GM12878 (cell line): ENCODE results near the gene CREB3L4. TPM values are rescaled to one million over a fixed set of nuclear protein-coding genes. Genes with fewer than 3 reads are reported as not detected.

Experiments used
- ATF7 ChIP-seq: fragments of 450-650 bp; IDR thresholded peaks from 2 replicates; pipeline ENCODE4 v1.6.1; 2016; ENCODE audit warnings: low read depth, mild to moderate bottlenecking
- BCLAF1 ChIP-seq: fragments of 450-650 bp; IDR thresholded peaks from 2 replicates; pipeline ENCODE4 v1.6.1; 2017; ENCODE audit warnings: antibody characterized with exemption, mild to moderate bottlenecking, moderate library complexity
- CBX3 ChIP-seq: fragments of 200-600 bp; sonication (generic); IDR thresholded peaks from 2 replicates; pipeline ENCODE4 v1.6.1; 2016; ENCODE audit warnings: low read depth, borderline replicate concordance
- E4F1 ChIP-seq: fragments of 450-650 bp; IDR thresholded peaks from 2 replicates; pipeline ENCODE4 v1.6.1; 2018; ENCODE audit warnings: borderline replicate concordance, mild to moderate bottlenecking; ENCODE audit not compliant: partially characterized antibody
- HDGF ChIP-seq: fragments of 450-650 bp; IDR thresholded peaks from 2 replicates; pipeline ENCODE4 v1.6.1; 2016; ENCODE audit warnings: antibody characterized with exemption
- IKZF1 ChIP-seq: fragments of 450-650 bp; conservative IDR thresholded peaks from 2 replicates; pipeline ENCODE4 v1.6.1; 2017; ENCODE audit warnings: antibody characterized with exemption, mild to moderate bottlenecking
- KLF5 ChIP-seq: fragments of 450-650 bp; IDR thresholded peaks from 2 replicates; pipeline ENCODE4 v1.6.1; 2014; ENCODE audit warnings: mild to moderate bottlenecking; ENCODE audit not compliant: partially characterized antibody
- MLLT1 ChIP-seq: fragments of 450-650 bp; IDR thresholded peaks from 2 replicates; pipeline ENCODE4 v1.6.1; 2016; ENCODE audit warnings: mild to moderate bottlenecking
- NBN ChIP-seq: fragments of 450-650 bp; IDR thresholded peaks from 2 replicates; pipeline ENCODE4 v1.6.1; 2016
- NFYA ChIP-seq: IDR thresholded peaks from 2 replicates; pipeline ENCODE4 v1.6.1; 2011; ENCODE audit warnings: low read depth, mild to moderate bottlenecking, low read length, improper control_type of control experiment, borderline replicate concordance
- NR2C1 ChIP-seq: fragments of 450-650 bp; IDR thresholded peaks from 2 replicates; pipeline ENCODE4 v1.6.1; 2017; ENCODE audit warnings: antibody characterized with exemption, mild to moderate bottlenecking, moderate library complexity
- NR2C2 ChIP-seq: IDR thresholded peaks from 2 replicates; pipeline ENCODE4 v1.6.1; 2011; ENCODE audit warnings: borderline replicate concordance, low read depth; ENCODE audit not compliant: control insufficient read depth, insufficient read length
- POLR2A ChIP-seq: IDR thresholded peaks from 2 replicates; pipeline ENCODE4 v1.6.1; 2011; ENCODE audit warnings: low read depth, mild to moderate bottlenecking, low read length
- POU2F2 ChIP-seq: IDR thresholded peaks from 3 replicates; pipeline ENCODE4 v1.6.1; 2011; ENCODE audit warnings: low read depth, mild to moderate bottlenecking, low read length, borderline replicate concordance
- RFX5 ChIP-seq: IDR thresholded peaks from 2 replicates; pipeline ENCODE4 v1.6.1; 2011; ENCODE audit warnings: low read depth, low read length, improper control_type of control experiment
- SMAD5 ChIP-seq: IDR thresholded peaks from 2 replicates; pipeline ENCODE4 v1.6.1; 2016; ENCODE audit warnings: antibody characterized with exemption, low read depth
- STAT3 ChIP-seq: IDR thresholded peaks from 2 replicates; pipeline ENCODE4 v1.6.1; 2011; ENCODE audit warnings: low read depth, low read length, improper control_type of control experiment
- polyA plus RNA-seq, 11 experiments: library from polyadenylated mRNA; depleted of rRNA in 4 of 11; unstranded in 6 of 11; stranded (reverse) in 5 of 11; fragments of >200 nt; fragmentation: Nextera tagmentation in 4 of 11; fragmentation: Illumina TruSeq in 1 of 11; extraction: Ambion mirVana in 4 of 11; extraction: Trizol in 1 of 11; gene quantifications; 1 replicate in 1 of 11; 2 replicates in 10 of 11; pipeline versions ENCODE4 v1.2.1 to v1.2.3, GENCODE V29; 2011 to 2016; ENCODE audit warnings: inconsistent platforms in 2 of 11, missing spikeins in 2 of 11, low read depth in 1 of 11
- total RNA-seq, 4 experiments: library from RNA; depleted of rRNA in 3 of 4; stranded (reverse); fragments of >200 nt in 3 of 4; fragmentation: Illumina TruSeq in 1 of 4; extraction: Trizol in 1 of 4; gene quantifications; 2 replicates each; pipeline versions ENCODE4 v1.2.1 to v1.2.3, GENCODE V29; 2013 to 2021
- TF ChIP-seq, protein P1 (sequence below): fragments of 450-650 bp; IDR thresholded peaks from 2 replicates; pipeline ENCODE4 v1.6.1; 2018; ENCODE audit warnings: mild to moderate bottlenecking, low read depth, moderate library complexity; ENCODE audit not compliant: partially characterized antibody
- TF ChIP-seq, protein P2 (sequence below): IDR thresholded peaks from 2 replicates; pipeline ENCODE4 v1.6.1; 2012; ENCODE audit warnings: low read depth, low read length, improper control_type of control experiment

CREB3L4 gene
- total and polyA plus RNA-seq, 10 of the 15 experiments (the other 5 are each of a cell fraction or from before 2014, with no cell fraction given): 9.7 to 14.0 (median 12.1) TPM

DNA sequence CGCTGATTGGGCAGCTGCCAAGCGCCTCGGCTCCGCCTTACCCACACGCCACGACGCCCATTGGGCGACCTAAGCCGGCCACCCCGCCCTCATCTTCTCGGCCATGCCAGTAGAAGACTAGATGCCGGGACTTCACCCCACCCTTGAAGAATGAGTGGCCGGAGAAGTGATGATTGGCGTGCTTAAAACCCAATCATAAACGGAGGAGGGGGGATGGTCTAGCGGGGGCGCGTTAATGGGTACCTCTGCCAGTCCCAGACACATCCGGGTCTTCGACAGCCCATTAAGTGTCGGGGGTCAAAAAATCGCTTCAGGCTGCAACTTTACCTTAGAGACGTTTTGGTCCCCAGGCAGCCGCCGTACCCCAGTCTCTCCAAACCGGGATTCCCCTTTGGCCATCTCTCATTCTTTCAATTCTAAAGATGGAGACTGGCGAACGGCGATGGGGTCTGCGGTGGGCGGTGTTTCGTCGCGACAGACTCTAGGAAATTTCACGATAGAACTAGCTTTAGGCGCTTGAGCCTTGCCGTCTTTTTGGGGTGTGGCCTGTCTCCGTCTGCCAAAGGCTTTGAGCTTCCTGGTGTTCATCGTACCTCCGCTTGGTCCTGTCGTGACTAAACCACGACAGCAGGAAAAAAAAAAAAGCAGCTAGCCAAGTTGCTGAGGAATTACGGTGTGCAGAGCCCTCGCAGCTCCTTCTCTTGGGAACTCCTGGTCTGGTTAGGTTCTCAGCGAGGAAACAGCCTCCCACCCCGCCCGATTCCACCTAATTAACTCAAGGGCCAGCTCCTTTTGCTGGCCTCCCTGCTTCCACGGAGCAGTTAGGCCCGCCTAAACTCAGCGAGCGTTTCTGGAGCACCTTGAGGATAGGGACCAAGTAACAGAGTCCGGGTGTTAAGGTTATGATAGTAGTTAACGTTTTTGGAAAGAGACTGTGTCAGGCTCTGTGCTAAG lies 44.5 kb upstream of the CREB3L4 start, which contains the start of gene GATAD2B (continued):
- TF ChIP-seq, protein P1, sequence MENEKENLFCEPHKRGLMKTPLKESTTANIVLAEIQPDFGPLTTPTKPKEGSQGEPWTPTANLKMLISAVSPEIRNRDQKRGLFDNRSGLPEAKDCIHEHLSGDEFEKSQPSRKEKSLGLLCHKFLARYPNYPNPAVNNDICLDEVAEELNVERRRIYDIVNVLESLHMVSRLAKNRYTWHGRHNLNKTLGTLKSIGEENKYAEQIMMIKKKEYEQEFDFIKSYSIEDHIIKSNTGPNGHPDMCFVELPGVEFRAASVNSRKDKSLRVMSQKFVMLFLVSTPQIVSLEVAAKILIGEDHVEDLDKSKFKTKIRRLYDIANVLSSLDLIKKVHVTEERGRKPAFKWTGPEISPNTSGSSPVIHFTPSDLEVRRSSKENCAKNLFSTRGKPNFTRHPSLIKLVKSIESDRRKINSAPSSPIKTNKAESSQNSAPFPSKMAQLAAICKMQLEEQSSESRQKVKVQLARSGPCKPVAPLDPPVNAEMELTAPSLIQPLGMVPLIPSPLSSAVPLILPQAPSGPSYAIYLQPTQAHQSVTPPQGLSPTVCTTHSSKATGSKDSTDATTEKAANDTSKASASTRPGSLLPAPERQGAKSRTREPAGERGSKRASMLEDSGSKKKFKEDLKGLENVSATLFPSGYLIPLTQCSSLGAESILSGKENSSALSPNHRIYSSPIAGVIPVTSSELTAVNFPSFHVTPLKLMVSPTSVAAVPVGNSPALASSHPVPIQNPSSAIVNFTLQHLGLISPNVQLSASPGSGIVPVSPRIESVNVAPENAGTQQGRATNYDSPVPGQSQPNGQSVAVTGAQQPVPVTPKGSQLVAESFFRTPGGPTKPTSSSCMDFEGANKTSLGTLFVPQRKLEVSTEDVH: no peak
- TF ChIP-seq NFYA (peak; percentile 89), KLF5 (peak; percentile 86), NBN (peak; percentile 96), BCLAF1 (no peak), CBX3 (no peak), NR2C1 (peak; percentile 67), POLR2A (peak; percentile 79), NR2C2 (no peak), HDGF (peak; percentile 25; the same call in 1 of the 2 replicates), MLLT1 (peak; percentile 89), SMAD5 (no peak), E4F1 (peak; percentile 55), ATF7 (peak; percentile 66), IKZF1 (peak; percentile 65), STAT3 (no peak), RFX5 (peak; percentile 69), POU2F2 (peak; percentile 71; the same call in 1 of the 3 replicates)
- TF ChIP-seq, protein P2, sequence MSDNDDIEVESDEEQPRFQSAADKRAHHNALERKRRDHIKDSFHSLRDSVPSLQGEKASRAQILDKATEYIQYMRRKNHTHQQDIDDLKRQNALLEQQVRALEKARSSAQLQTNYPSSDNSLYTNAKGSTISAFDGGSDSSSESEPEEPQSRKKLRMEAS: no peak; the same call in 1 of the 2 replicates
